GM12875 (cell line): ENCODE measurements around the gene FAM25A.
A peak's percentile ranks its signal among the peaks of the same experiment; 100 is the strongest.
"Not testable (repeated sequence)": the region's sequence is repeated elsewhere in the genome, so short reads cannot be mapped to it uniquely, and the experiment has no call there.

Experiments used
- H3K4me3 ChIP-seq: one replicate; pipeline ENCODE4 v1.5.1; 2011; ENCODE audit warnings: low read depth, low read length, control low read depth
- TF ChIP-seq, protein P1 (sequence below): IDR thresholded peaks from 2 replicates; pipeline ENCODE4 v1.5.1; 2011; ENCODE audit warnings: low read depth, mild to moderate bottlenecking, control low read depth, inconsistent platforms, low read length, moderate library complexity, borderline replicate concordance; ENCODE audit not compliant: insufficient read depth

FAM25A gene

DNA sequence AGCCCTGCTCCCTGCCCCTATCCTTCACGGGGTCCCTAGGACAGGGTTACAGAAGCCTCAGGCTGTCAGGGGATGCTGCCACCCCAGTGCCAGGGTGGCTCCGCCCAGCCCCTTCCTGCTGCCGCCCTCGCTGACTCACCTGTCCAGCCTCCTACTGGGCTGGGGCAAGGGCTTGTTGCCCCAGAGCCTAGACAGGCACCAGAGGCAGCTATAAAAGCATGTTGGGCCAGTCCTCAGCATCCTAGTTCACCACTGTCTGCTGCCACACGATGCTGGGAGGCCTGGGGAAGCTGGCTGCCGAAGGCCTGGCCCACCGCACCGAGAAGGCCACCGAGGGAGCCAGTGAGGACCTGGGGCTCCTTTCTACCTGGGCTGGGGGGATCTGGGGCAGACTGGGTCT is at the start of gene FAM25A:
TSS of gene FAM25A (plus strand) at position 239 of the 400 bp plus-strand sequence. CDS start at position 270, 31 bp downstream.
- H3K4me3 ChIP-seq: not testable (repeated sequence)

DNA sequence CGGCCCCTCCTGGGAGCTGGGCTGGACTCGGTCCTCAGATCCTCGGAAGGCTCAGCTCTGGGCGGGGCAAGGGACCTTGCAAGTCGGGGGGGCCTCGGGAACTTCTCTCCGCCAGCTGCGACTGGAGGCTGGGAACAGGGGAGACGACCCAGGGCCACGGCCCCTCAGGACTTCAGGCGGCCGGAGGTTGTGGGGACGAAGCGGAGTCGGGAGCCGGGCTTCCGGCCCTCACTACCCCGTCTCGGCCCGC is 49.2 kb upstream of the FAM25A start:
- peak overlapping the region; percentile 67 for H3K4me3 ChIP-seq

DNA sequence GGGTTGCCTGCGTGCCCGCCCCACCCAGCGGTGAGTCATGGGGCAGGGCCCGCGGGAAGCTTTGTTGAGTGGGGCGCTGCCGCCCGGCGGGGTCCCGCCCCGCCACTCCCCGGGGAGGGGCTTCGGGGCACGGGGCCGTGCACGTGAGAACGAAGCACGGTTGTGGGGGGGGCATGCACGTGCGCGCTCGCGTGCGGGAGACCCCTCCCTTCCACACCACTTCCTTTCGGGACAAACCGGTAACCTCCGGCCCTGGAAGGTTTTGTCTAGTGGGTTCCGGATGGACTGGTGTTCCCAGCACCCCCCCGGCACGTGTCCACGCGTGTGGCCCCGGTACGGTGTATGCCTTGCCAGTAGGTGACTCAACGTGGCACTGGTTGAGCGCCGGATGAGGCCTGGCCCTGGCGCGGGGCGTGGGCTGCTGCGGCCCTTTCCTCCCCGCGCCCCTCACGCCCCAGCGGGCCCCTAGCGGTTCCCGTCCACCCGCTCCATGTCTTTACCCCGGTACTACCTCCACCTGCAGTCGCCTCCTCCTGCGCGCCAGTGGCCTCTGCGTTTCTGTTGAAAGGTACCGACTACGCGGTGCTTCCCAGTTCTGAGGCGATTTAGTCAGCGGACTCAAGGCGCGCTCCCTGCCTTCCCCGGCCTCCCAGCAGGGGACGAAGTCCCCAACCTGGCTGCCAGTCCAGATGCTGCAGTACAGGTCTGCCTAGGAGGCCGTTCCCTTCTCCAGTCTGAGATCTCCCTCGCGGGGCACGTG is 48.7 kb upstream of the FAM25A start:
- TF ChIP-seq, protein P1, sequence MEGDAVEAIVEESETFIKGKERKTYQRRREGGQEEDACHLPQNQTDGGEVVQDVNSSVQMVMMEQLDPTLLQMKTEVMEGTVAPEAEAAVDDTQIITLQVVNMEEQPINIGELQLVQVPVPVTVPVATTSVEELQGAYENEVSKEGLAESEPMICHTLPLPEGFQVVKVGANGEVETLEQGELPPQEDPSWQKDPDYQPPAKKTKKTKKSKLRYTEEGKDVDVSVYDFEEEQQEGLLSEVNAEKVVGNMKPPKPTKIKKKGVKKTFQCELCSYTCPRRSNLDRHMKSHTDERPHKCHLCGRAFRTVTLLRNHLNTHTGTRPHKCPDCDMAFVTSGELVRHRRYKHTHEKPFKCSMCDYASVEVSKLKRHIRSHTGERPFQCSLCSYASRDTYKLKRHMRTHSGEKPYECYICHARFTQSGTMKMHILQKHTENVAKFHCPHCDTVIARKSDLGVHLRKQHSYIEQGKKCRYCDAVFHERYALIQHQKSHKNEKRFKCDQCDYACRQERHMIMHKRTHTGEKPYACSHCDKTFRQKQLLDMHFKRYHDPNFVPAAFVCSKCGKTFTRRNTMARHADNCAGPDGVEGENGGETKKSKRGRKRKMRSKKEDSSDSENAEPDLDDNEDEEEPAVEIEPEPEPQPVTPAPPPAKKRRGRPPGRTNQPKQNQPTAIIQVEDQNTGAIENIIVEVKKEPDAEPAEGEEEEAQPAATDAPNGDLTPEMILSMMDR: peak; percentile 14; the same call in 1 of the 2 replicates
- peak overlapping the region; percentile 67 for H3K4me3 ChIP-seq

More for the DNA sequence above, 49.2 kb upstream of the FAM25A start:
- TF ChIP-seq, protein P1: no peak

DNA sequence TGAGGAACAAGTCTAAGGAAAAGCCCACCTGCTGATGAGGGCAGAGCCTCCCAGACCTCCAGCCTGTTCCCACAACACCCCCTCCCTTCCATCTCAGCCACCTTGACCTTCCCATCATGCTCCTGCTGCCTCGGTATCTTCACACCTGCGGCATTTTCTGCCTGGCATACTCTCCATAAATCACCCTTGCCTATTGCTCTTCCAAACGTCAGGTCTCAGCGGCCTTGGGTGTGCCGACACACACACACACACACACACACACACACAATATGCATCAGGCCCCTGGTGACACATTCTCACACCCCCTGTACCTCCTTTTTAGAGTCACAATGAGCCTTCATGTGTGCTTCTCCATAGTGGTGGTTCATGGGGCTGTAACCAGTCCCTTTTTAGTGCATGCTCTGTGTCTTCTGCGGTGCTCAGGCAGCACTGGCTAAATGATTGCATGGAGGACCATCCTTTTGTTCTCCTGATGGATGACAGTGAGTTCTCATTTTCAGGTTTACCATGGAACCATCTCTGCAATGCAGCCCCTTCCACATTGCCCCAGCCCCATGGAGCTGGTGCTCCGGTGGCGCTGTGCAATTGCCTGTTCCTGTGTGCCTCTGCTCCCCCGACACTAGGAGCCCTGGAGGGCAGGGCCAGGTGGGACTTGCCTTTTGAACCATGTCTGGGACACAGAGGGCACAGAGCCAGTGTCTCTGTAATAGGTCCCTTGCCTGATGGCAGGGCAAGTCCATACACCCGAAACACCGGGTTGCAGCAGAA is 47.3 kb upstream of the FAM25A start:
- H3K4me3 ChIP-seq: no peak overlapping the region
- TF ChIP-seq, protein P1: no peak

DNA sequence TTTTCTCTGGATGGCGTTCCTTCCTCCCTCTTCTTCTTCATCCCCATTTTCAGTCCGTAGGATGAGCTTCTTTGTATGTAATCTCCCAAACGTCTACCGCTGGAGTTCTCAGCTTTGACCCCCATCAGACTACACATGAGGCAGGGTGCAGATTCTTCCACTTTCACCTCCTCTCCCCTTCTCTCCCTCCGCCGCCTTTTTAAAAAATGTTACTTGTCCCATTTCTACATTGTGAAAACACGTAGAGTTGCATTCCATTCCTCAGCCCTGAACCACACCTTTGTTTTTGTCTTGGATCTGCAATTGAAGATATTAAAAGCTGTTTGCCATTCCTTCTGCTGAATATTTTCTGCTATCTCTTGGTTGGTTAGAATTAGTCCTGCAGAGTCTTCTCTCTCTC is 45.6 kb upstream of the FAM25A start:
- TF ChIP-seq, protein P1: no peak
- no peak overlapping the region for H3K4me3 ChIP-seq

DNA sequence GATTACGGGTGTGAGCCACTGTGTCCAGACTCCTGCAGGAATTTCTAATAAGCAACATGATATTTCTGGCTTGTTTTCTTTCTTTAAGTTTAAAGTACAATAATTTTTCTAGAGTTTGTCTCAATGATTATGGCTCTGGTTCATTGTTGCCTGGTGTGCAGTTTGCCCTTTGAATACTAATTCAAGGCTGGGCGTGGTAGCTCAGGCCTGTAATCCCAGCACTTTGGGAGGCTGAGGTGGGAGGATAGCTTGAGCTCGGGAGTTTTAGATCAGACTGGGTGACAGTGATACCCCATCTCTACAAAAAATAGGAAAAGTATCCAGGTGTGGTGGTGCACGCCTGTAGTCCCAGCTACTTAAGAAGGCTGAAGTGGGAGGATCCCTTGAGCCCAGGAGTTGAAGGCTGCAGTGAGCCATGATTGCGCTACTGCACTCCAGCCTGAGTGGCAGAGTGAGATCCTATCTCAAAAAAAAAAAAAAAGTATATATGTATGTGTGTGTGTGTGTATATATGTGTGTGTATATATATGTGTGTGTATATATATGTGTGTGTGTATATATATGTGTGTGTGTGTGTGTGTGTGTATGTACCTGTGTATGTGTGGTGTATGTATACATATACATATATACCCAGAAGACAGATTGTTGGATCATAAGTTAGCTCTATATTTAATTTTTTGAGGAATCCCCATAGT is 43.6 kb upstream of the FAM25A start:
- TF ChIP-seq, protein P1: no peak
- H3K4me3 ChIP-seq: no peak overlapping the region

DNA sequence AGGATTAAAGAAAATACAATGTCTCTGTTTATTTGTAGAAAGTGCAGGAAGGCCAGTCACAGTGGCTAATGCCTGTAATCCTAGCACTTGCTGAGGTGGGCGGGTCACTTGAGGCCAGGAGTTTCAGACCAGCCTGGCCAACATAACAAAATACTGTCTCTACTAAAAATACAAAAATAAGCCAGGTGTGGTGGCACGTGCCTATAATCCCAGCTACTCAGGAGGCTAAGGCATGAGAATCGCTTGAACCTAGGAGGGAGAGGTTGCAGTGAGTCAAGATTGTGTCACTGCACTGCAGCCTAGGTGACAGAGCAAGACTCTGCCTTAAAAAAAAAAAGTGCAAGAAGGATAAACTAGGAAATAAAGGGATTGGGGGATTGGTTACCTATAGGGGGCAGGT is 41.6 kb upstream of the FAM25A start:
- not testable (repeated sequence) for H3K4me3 ChIP-seq

DNA sequence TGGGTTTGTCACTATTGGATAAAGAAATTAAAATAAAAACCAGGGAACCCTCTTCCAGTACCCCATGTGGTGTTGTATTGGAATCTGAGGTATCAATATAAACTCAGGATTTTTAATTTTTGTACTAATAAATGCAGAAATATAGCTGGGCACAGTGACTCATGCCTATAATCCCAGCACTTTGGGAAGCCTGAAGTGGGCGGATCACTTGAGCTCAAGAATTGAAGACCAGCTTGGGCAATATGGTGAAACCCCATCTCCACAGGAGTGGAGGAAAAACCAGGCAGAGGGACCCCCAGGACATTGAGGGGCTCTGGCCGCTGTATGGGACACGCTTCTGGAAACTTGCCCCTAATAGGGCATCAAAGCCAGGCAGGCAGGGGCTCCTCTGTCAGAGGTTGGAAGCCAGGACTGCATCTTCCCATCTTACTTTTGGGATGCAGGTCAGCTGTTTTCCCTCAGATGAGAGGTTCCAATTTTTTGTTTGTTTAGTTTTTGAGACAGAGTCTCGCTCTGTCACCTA is 40.7 kb upstream of the FAM25A start:
- no peak overlapping the region for H3K4me3 ChIP-seq
- TF ChIP-seq, protein P1: no peak
